Subcutaneous abdominal adipose tissue (tissue), 5 donors: Measurements from ENCODE around the gene APBB2.

Experiments
- H3K27ac ChIP-seq: one replicate; pipeline ENCODE4 v1.7.0; 2013; ENCODE audit warnings: low read depth, mild to moderate bottlenecking, inconsistent platforms, low read length, moderate library complexity
- H3K27me3 ChIP-seq, 5 donors: one replicate each; pipeline ENCODE4 v1.7.0; 2013; ENCODE audit warnings: low read length in 5 of 5, inconsistent platforms in 1 of 5; ENCODE audit not compliant: control insufficient read depth in 5 of 5, insufficient read depth in 4 of 5
- H3K36me3 ChIP-seq, 5 donors: one replicate each; pipeline ENCODE4 v1.7.0; 2013; ENCODE audit warnings: low read length in 5 of 5; ENCODE audit not compliant: control insufficient read depth in 5 of 5, insufficient read depth in 5 of 5
- H3K4me1 ChIP-seq, 5 donors: one replicate each; pipeline ENCODE4 v1.7.0; 2013; ENCODE audit warnings: low read length in 5 of 5, mild to moderate bottlenecking in 3 of 5, moderate library complexity in 1 of 5; ENCODE audit not compliant: control insufficient read depth in 5 of 5, insufficient read depth in 5 of 5
- H3K4me3 ChIP-seq, 5 donors: one replicate each; pipeline ENCODE4 v1.7.0; 2013; ENCODE audit warnings: low read length in 5 of 5, low read depth in 1 of 5
- H3K9ac ChIP-seq, 5 donors: one replicate each; pipeline ENCODE4 v1.7.0; 2013; ENCODE audit warnings: low read length in 5 of 5, mild to moderate bottlenecking in 4 of 5, moderate library complexity in 3 of 5
- H3K9me3 ChIP-seq, 5 donors: one replicate each; pipeline ENCODE4 v1.7.0; 2013; ENCODE audit warnings: low read length in 5 of 5; ENCODE audit not compliant: control insufficient read depth in 5 of 5
- donor health status: healthy.
- donor health status: healthy.
- donor health status: healthy.
- donor health status: healthy.
- donor health status: healthy.

The APBB2 gene

DNA sequence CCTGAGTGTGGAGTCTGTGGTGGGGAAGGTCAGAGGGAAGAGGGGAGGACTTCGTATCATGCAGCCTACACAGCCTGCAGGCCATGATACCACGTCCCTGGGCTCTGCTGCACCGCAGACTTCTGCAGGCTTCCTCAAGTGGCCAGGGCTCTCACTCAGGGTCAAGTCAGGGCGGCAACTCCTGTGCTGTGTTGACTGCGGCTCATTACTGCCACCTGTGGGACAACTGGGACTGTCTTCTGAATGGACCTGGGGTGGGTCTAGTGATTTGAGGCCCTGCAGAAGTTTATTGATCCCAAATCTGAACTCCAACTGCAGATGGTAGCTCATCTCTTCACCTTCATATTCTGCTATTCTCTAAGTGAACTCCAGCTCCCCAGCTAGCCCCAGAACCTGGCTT, 297.5 kb downstream of the APBB2 start:
- Histone ChIP-seq H3K4me3 (no peak overlapping the region), H3K9ac (no peak overlapping the region), H3K9me3 (peaks cover 0 to 3% (median 0%) of the 10 kb centered on the region in 5 donors), H3K4me1 (peaks cover 5 to 35% (median 32%) of the 10 kb centered on the region in 5 donors), H3K27ac (peak overlapping the region; percentile 12), H3K27me3 (no peaks in the 10 kb centered on the region), H3K36me3 (peaks cover 0 to 26% (median 18%) of the 10 kb centered on the region in 5 donors)

GRCh38 chr4:40916218-40916555, 298.2 kb downstream of the APBB2 start:
- Histone ChIP-seq H3K36me3 (peaks cover 0 to 22% (median 12%) of the 10 kb centered on the region in 5 donors), H3K27me3 (no peaks in the 10 kb centered on the region), H3K9me3 (peaks cover 0 to 3% (median 0%) of the 10 kb centered on the region in 5 donors), H3K9ac (no peak overlapping the region), H3K4me1 (peaks cover 5 to 35% (median 32%) of the 10 kb centered on the region in 5 donors), H3K4me3 (no peak overlapping the region), H3K27ac (no peak overlapping the region)

DNA sequence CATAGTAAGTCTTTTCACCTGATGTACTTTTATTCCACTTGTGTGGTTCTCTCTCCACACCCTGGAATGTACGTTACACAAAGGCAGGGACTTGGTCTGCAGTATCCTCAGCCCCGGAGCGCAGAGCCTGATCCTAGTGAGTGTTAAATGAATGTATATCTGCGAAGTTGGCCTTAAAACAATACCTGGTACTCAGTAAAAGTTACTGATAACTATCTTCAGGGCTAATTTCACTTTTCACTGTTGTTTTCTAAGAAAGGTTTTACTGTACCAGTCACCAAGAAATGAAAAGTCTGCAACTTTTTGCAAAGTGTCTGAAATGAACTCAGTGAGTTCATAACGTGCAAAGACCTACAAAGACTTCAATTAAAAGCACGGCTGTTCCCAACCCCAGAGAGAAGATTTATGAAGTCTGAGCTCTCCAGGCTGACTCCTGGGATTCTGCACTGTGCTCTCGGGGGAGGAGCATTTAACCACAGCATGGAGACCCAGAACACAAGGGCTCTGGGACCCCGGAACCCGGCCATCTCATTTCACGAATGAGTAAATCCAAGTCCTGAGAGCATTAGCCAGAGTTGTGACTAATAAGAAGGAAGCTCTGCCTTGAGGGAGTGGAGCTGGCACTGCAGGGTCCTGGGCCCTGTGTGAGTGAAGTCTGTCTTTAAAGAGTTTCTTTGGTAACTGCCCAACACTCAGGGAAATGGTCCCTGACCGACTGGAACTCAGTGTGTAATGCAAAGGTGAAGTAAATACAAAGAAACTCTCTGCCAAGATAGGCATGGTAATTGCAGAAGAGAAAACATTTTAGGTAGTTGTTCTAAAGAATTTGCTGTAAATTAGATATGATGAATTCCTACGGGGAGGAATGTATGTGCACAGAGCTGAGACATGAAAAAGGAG, 298.8 kb downstream of the APBB2 start:
- H3K4me3 ChIP-seq: no peak overlapping the region
- H3K9ac ChIP-seq: no peak overlapping the region
- no peaks in the 10 kb centered on the region for H3K27me3 ChIP-seq
- peaks cover 0 to 18% (median 12%) of the 10 kb centered on the region in 5 donors for H3K36me3 ChIP-seq
- H3K9me3 ChIP-seq: peaks cover 0 to 3% (median 0%) of the 10 kb centered on the region in 5 donors
- H3K27ac ChIP-seq: no peak overlapping the region
- peaks cover 5 to 35% (median 32%) of the 10 kb centered on the region in 5 donors for H3K4me1 ChIP-seq

- H3K9me3 ChIP-seq: peaks cover 0 to 3% (median 0%) of the 10 kb centered on the region in 5 donors
- peaks cover 0 to 18% (median 10%) of the 10 kb centered on the region in 5 donors for H3K36me3 ChIP-seq
- no peak overlapping the region for H3K4me3 ChIP-seq
- no peak overlapping the region for H3K27ac ChIP-seq
- H3K27me3 ChIP-seq: no peaks in the 10 kb centered on the region
- peaks cover 5 to 34% (median 27%) of the 10 kb centered on the region in 5 donors for H3K4me1 ChIP-seq
- H3K9ac ChIP-seq: no peak overlapping the region
These were observed 301.7 kb downstream of the APBB2 start for GRCh38 chr4:40912460-40913184.

- H3K4me1 ChIP-seq: peaks cover 0 to 18% (median 9%) of the 10 kb centered on the region in 5 donors
- H3K27me3 ChIP-seq: no peaks in the 10 kb centered on the region
- no peak overlapping the region for H3K4me3 ChIP-seq
- H3K9me3 ChIP-seq: peaks cover 0 to 3% (median 0%) of the 10 kb centered on the region in 5 donors
- peaks cover 2 to 14% (median 11%) of the 10 kb centered on the region in 5 donors for H3K36me3 ChIP-seq
- H3K27ac ChIP-seq: no peak overlapping the region
- H3K9ac ChIP-seq: no peak overlapping the region
These were observed 303.6 kb downstream of the APBB2 start for GRCh38 chr4:40910706-40911105.

DNA sequence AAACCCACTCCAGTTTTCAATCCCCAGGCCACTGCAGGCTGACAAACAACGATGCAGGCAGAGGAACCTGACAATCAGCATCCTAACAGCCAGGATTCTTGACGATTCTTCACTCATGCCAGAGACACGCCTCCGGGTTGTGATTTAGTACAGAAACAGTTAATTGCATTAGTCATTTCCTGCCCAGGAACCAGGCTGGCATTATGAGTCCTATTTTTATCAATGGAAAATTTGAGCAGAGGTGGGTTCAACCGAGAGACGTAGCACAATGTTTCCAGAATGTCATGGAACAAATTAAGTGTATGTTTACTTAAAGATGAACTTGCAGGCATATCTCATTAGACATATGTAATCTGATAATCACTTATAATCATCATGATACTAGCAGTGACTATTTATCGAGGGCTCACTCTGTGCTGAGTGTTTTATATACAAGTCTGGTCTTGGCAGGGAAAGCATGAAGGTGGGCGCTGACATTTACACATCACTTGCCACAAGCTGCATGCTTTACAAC, 304.9 kb downstream of the APBB2 start:
- no peak overlapping the region for H3K27ac ChIP-seq
- no peaks in the 10 kb centered on the region for H3K27me3 ChIP-seq
- no peak overlapping the region for H3K9ac ChIP-seq
- H3K4me1 ChIP-seq: peaks cover 0 to 16% (median 11%) of the 10 kb centered on the region in 5 donors
- H3K4me3 ChIP-seq: no peak overlapping the region
- peaks cover 0 to under 1% (median 0%) of the 10 kb centered on the region in 5 donors for H3K9me3 ChIP-seq
- peaks cover 0 to 20% (median 8%) of the 10 kb centered on the region in 5 donors for H3K36me3 ChIP-seq

DNA sequence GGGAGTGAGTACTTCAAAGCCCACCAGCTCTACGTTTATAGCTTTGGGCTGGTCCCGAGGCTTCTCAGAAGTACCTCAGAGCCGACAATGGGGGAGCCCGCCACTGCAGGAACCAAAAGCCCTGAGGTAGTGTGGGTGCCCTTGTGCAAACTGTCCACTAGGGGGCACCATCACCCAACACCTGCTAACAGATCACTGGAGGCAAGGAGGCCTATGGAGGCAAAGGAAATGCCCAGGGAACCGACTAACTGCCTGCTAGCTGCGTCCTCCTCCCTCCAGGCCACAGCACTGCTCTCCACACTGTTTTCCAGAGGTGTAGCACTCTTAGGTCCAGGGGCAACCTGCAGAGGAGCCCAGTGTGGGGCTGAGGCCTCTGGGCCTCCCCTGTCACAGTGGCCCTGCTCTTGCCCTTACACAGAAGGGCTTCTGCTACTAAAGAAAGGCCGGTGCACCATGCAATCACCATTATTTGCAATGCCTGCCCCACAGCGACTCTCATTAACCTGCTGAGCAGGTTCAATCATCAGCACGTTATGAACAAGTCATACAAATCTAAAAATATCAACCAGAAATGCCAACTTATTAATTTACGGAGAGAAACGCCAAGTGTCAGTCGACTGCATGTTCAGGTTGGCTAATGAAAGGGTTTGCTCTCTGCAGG, 305.5 kb downstream of the APBB2 start:
- no peaks in the 10 kb centered on the region for H3K9me3 ChIP-seq

GRCh38 chr4:40908297-40908696, 306.0 kb downstream of the APBB2 start:
- Histone ChIP-seq H3K4me1 (peaks cover 0 to 16% (median 11%) of the 10 kb centered on the region in 5 donors), H3K9ac (no peak overlapping the region), H3K27ac (no peak overlapping the region), H3K27me3 (no peaks in the 10 kb centered on the region), H3K36me3 (peaks cover 0 to 20% (median 6%) of the 10 kb centered on the region in 5 donors), H3K9me3 (no peaks in the 10 kb centered on the region), H3K4me3 (no peak overlapping the region)

More for the DNA sequence above, 305.5 kb downstream of the APBB2 start:
- Histone ChIP-seq H3K27me3 (no peaks in the 10 kb centered on the region), H3K9ac (no peak overlapping the region), H3K36me3 (peaks cover 0 to 20% (median 8%) of the 10 kb centered on the region in 5 donors), H3K27ac (no peak overlapping the region), H3K4me1 (peaks cover 0 to 16% (median 11%) of the 10 kb centered on the region in 5 donors), H3K4me3 (no peak overlapping the region)

GRCh38 chr4:40905414-40905813, 308.9 kb downstream of the APBB2 start:
- no peak overlapping the region for H3K9ac ChIP-seq
- H3K27ac ChIP-seq: no peak overlapping the region
- H3K9me3 ChIP-seq: no peaks in the 10 kb centered on the region
- peaks cover 0 to 16% (median 11%) of the 10 kb centered on the region in 5 donors for H3K4me1 ChIP-seq
- no peak overlapping the region for H3K4me3 ChIP-seq
- H3K36me3 ChIP-seq: peaks cover 0 to 8% (median 6%) of the 10 kb centered on the region in 5 donors
- H3K27me3 ChIP-seq: no peaks in the 10 kb centered on the region
